HG03457 (cell line): ENCODE data around the gene LASP1NB.

Experiments
- ATAC-seq: cut with Tn5 transposase; IDR thresholded peaks from one replicate; pipeline ENCODE4 v1.9.1; 2021; ENCODE audit warnings: moderate number of reproducible peaks; ENCODE audit not compliant: unreplicated experiment

Gene LASP1NB

GRCh38 chr17:38925263-38925995, at the start of gene LASP1NB:
Gene LASP1NB, plus strand, starts transcription at chr17:38925614.
- ATAC-seq, result no peak

GRCh38 chr17:38877130-38877851, 48.1 kb upstream of the LASP1NB start:
- ATAC-seq, result no peak

DNA sequence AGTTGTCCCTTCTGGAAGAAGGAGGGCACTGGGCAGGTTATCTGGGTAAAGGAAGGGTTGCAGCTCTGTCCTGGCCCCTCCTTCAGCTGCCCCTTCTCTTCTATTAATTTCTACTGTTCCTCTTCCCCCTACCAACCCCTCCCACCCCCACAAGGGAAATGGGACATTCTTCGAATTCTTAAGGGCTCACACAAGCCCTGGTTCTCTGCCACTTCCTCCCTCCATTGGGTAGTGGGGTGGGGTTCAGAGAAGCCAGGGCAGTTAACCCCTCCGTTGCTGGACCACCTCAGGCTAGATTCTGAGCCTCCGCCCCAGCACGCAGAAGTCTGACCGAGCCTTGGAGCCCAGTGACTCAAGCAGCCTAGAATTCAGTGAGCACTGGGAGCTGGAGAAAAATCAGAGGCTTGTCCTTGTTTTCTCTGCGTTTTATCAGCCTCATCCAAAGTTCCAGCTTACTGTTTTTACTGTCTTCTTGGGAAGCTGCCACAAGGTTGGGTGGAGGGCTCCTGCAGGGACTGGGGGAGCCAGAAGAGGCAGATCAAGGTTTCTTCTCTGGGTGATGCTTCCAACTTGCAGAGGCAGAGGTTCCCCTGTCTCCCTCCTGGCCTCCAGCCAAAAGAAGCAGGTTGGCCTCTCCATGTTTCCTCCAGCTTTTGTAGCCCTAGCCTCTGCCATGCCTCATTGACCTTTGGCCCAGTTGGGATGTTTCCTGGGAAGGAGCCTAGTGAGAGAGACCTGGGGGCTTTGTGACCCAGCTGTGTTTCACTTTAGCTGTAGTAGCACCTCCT, 45.3 kb upstream of the LASP1NB start:
- no peak for ATAC-seq

DNA sequence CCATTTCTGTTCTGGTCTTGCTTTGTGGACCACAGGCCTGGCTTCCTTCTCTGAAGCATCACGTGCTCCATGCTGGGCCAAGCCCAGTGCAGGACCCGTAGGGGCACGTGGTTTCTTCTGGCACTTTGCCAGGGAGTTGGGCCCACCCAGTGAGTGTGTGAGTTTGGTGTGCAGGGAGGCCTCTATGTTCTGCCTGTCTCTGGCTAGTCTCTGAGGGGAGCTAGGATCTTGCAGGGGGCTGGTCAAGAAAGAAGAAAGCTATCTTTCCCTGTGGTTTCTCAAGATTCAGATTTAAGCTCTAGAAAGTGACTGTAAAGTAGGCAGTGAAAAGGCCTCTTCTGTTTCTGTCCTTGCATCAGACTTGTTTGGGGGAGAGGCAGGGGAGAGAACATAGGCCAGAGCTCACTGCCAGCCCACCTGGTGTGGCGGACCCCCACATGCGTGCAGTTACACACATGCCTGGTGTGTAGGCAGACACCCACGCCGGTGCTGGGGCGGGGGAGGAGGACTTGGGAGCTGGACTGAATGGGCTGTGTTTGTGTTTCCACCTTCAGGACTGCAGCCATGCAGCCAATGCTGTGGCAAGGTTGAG, 43.7 kb upstream of the LASP1NB start:
- no peak for ATAC-seq

GRCh38 chr17:38882870-38883269, 42.5 kb upstream of the LASP1NB start:
- ATAC-seq, result no peak

GRCh38 chr17:38883592-38884526, 41.6 kb upstream of the LASP1NB start:
- ATAC-seq, result no peak

DNA sequence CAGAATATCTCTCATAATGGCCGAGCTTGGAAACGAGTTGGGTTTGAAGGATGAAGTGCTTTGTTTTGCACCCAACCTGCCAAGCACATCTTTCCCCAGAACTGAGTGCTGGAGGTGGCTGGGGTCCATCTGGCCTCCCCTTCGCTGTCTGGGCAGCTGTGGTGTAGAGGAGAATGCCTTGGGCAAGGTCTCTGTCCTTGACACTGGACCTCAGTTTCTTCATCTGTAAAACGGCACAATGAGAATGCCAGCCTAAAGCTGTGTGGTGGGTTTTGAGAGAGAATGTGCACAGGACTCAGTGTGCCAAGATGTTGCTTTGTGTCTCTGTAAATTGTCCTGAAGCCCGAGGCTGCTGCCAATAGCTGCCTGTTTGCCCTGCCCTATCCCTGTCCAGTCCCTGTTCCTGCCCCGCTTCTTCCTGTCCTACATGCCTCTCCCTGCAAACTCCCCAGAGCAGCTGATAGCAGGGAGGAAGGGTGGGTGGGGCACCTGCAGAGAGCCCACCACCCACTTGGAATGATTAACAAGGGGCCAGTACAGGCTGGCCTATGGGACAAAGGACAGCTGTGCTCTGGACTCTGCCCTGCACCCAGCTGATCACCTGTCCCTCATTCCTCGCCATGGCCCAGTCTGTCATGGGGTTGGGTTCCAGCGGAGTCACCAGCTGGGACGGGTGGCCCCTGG, 40.2 kb upstream of the LASP1NB start:
- ATAC-seq, result no peak

GRCh38 chr17:38885728-38886642, 39.4 kb upstream of the LASP1NB start:
- no peak for ATAC-seq

GRCh38 chr17:38886643-38887010, 38.8 kb upstream of the LASP1NB start:
- no peak for ATAC-seq

DNA sequence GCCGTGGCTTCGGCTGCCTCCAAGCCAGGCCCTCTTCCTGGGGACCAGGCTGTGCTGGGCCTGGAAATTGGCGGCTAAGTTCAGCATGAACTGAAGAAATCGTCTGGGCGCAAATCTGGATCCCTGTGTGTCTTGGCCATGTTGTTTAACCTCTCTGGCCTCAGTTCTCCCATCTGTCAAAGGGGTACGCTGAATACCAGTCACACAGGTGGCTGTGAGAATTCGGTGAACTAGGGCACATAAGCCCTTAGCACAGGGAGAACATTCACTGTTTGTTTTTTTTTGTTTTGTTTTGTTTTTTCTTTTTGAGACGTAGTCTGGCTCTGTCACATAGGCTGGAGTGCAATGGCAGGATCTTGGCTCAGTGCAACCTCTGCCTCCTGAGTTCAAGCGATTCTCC, 36.6 kb upstream of the LASP1NB start:
- no peak for ATAC-seq

- no peak for ATAC-seq
Observed at GRCh38 chr17:38889745-38890409, 35.5 kb upstream of the LASP1NB start.

DNA sequence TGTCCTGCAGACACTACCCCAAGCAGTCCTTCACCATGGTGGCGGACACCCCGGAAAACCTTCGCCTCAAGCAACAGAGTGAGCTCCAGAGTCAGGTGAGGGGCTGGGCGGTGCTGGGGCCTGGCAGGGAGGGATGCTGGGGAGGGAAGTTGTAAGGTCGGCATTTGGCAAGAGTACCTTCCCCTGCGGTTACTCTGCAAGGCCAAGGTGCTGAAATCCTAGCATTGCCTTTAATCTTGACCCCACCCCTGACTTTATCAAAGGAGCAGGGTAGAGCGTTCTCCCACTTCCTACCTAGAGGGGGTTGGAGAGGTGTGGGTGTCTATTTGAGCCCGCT, 35.0 kb upstream of the LASP1NB start:
- ATAC-seq, result no peak

GRCh38 chr17:38891441-38891840, 34.0 kb upstream of the LASP1NB start:
- ATAC-seq, result no peak

GRCh38 chr17:38892083-38892482, 33.3 kb upstream of the LASP1NB start:
- ATAC-seq, result no peak

GRCh38 chr17:38892620-38893019, 32.8 kb upstream of the LASP1NB start:
- ATAC-seq, result no peak

DNA sequence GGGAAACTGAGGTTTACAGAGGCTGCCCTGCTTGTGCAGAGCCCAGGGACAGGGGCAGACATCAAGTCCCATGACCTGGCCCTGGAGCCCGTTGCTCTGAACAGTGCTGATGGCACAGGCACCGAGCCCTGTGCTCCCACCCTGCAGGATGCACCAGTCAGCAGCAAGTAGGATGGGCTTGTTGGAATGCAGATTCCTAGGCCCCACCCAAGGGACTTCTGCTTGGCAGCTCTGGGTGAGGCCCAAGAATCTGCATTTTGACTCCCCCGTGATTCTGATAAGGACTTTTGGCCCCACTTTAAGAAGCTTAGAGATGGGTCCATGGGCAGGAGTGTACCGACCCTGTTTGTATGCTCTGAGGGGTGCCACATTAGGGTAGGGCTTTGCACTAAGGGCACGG, 32.3 kb upstream of the LASP1NB start:
- ATAC-seq, result no peak

- ATAC-seq, result no peak
Observed at GRCh38 chr17:38893607-38894006, 31.8 kb upstream of the LASP1NB start.

- no peak for ATAC-seq
Observed at GRCh38 chr17:38894276-38894675, 31.1 kb upstream of the LASP1NB start.
